Activated T-helper 1 cell treated with Interleukin-2 at 50 U/mL for 16 hours (primary cell): ENCODE measurements around the gene LCN2.

Experiments
- DNase-seq: peaks from one replicate; pipeline ENCODE4 v3.0.0-alpha.2; 2020; ENCODE audit warnings: low read depth

The LCN2 gene

DNA sequence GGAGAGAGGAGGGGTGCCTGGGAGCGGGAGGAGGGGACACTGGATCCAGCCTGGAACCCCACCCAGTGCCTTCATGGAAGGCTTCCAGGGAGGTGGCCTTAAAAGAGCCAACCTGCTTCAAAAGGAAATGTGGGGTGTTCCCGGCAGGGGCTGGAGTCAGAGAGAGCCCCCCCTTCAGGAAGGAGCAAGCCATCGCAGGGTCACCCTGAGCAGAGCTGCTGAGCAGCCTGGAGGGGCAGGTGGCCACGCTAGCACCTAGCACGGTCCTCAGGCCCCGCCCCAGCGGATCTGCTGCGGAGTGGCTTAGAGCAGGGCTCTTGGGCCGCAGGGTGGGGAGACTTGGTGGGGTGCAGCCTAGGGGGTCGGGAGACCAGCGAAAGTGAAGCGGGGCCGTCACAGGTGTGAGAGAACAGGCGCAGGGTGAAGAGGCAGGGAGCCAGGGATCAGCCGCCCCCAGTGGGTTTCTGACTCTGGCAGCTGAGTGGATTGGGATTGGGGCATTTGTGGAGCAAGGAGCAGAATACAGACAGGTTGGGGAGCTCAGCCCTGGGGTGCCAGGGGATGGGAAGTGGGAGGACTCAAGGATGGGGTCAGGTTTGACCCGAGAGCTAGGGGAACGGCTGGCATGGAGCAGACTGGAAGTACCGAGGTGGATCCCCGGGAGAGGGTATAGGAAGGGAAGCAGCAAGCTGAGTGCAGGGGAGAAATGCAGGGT is 1.5 kb downstream of the LCN2 start:
- no peak for DNase-seq

DNA sequence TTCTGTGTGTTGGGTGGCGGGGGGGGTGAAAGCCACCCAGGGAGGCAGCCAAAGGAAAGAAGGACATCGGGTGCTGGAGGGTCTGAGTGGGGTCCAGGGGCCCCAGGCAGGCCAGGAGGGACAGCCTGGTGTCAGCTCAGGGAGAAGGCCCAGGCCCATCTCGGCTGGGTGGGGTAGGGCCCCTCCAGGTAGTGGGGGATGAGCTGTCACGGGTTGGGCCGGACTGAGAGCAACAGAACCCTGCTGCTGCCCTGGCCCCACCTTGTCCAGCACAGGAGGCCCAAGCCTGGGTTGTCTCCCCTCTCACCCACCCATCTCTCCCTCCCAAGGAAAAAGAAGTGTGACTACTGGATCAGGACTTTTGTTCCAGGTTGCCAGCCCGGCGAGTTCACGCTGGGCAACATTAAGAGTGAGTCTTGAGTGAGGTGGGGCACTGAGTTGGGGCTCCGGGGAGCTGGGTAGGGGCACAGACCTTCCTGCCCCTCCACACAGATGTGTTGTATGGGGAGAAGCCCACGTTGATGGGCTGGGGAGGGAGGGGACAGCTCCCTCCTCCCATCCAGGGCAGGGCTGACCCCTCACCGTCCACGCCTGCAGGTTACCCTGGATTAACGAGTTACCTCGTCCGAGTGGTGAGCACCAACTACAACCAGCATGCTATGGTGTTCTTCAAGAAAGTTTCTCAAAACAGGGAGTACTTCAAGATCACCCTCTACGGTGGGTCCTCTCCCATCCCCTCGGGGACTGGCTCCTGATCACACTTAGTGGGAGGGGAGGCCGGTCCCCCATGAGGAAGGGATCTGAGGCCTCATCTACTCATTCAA is 2.3 kb downstream of the LCN2 start:
- no peak for DNase-seq

DNA sequence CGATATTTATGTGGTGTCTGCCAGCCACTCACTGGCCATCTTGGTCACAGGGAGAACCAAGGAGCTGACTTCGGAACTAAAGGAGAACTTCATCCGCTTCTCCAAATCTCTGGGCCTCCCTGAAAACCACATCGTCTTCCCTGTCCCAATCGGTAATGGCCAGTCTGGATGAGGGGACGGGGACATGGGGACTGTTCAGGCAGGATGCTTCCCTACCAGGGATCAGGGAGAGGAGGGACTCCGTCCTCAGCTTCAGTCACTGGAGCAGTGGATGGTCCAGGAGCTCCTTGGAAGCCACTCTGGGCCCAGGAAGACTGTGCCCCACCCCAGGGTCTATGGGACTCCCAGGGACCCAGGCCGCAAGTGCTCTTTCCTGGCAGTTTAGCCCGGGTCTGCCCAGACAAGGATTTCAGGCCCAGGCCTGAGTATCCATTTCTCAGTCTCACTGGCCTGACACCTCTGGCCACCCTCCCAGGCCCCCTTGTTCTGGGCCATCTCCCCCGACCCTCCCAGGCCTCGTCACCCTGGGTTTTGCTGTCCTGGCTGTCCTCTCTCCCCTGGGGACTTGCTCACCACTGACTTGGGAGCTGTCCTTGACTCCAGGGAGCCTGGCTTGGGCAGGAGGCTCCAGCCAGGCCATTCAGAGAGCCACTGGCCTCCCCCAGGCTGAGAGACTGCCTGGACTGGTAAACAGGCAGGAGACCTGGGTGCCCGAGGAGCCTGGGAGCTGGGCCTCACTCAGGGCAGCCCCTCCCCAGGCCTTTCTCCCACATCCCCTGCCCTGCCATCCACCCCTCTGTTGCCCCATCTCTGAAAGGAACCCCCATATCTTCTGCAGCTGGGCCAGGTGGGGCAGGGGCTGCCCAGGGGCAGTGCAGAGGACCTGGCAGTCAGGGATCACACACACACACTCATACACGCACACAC is 3.1 kb downstream of the LCN2 start:
- no peak for DNase-seq

DNA sequence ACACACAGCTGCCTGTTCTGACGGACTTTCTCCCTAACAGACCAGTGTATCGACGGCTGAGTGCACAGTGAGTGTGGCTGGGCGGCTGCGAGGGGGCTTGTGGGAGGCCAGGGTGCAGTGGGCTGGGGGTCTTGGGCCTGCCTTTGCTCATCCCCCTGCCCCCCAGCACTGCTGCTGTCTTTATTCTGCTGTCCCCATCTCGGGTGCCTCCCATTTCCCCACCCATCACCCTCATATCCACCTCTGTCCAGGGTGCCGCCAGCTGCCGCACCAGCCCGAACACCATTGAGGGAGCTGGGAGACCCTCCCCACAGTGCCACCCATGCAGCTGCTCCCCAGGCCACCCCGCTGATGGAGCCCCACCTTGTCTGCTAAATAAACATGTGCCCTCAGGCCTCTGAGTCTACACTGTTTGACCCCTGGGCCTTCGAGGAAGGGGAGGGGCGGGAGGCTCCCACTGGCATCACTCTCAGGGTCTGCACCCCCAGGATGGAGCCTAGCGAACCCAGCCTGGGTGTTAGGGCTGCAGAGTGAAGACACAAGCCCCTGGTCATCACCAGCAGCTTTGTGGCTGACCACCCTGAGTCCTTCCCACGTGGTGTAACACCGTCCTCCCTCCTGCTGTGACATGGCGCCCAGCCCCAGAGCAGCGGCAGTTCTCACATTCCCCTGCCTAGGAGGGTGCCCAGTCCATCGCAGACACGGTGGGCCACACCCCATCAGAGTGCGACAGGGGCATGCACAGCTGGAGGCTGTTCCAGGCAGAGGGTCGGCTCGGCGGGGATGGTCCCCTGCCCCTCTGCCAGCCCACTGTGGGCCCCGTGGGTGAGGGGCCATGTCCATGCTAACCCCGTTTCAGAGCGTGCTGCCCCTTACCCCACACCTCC is 4.0 kb downstream of the LCN2 start:
- DNase-seq: no peak

DNA sequence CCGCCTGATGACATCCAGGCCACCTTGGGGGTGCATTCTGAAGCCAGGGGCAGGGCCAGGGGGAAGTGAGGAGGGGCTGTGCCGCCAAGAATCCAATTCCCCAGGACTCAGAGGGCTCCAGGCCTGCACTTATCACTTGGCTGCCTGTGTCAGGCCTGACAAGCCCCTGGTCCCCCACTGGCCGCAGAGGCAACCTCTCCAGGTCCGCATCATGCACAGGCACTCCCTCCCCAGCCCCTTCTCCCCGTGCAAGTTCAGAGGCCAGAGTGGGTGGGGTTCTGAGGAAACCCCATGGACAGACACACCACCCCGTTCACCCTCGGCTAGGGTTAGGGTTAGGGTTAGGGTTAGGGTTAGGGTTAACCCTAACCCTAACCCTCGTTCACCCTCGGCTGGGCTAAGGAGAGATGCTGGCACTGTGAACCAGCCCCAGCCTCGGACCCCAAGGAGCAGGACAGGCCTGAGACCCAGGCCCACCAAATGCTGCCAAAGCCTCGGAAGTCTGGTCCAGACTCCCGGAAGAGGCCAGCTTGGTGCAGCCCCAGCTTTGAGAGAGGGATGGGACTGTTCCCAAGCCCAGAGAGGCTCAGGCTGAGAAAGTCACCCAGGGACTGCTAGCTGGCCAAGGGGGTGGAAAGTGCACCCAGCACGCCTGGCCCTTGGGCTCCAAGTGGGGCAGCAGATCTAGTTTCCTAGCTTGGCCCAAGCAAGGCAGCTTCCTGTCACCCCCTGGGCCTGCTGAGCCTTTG is 4.9 kb downstream of the LCN2 start:
- DNase-seq: no peak

DNA sequence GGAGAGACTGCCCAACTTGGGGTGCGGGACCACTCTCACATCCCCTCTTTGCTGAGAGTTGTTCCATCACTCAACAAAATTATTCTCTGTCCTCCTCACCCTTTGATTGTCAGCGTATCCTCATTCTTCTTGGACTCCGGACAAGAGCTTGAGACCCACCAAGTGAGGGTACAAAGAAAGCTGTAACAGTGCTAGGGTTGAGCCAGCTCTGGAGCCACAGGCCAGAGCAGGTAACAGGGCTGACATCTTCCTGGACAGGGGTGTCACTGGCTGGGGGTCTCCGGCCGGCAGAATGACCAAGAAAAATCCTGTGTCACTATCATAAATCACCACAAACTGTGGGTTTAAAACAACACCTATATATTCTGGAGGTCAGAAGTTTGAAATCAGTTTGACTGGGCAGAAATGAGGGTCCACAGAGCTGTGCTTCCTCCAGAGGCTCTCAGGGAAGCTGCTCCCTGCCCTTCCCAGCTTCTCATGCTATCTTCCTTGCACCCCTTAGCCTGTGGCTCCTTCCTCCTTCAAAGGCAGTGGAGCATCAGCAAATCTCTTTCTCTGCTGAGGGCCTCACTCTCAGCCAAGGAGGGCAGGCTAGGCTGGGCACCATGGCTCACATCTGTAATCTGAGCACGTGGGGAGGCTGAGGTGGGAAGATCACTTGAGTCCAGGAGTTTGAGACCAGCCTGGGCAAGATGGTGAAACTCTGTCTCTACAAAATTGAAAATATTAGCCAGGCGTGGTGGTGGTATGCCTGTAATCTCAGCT is 6.7 kb downstream of the LCN2 start:
- DNase-seq: no peak

DNA sequence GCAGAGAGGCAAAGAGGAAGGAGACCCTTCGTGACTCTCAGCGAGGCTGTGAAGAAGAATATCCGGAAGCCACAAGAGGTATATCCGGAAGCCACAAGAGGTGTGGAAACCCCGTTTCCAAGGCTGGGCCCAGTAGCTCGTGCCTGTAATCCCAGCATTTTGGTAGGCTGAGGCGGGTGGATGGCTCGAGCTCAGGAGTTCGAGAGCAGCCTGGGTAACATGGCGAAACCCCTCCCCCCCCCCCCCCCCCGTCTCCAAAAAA is 10.2 kb downstream of the LCN2 start:
- peak; percentile 44 for DNase-seq

DNA sequence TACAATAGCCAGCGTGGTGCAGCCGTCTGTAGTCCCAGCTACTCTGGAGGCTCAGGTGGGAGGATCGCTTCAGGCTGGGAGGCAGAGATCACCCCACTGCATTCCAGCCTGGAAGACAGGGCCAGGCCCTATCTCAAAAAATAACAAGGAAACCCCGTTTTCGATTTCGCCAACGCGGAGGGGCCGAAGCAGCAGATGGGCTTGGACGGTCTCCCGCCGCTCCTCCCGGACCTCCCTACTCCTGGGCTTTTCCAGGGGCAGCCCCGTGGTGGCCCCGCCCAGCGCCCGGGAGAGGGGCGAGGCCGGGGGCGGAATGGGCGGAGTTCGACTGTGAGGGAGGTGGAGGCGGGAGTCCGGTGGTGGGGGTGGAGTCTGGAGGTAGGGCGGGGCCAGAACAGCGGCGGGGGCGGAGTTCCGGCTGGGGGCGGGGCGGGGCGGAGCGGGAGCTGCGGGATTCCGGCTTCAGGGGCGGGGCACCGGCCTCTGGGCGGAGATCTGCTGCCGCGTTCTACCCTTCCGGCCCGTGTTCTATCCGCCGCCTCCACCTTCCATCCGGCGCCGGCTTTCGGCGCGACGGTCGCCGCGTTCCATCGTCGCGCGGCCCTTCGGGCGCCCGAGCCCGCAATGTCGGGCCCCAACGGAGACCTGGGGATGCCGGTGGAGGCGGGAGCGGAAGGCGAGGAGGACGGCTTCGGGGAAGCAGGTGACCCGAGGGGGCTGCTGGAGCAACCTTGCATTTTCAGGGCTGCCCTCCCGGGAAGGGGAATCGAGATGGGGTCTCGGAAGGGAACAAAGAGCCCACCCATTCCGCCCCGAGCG is 10.7 kb downstream of the LCN2 start, which contains the start of gene BBLN:
TSS of gene BBLN (plus strand) at position 482 of the 819 bp plus-strand sequence. CDS start at position 625, 143 bp downstream.
- peak; percentile 87 for DNase-seq

DNA sequence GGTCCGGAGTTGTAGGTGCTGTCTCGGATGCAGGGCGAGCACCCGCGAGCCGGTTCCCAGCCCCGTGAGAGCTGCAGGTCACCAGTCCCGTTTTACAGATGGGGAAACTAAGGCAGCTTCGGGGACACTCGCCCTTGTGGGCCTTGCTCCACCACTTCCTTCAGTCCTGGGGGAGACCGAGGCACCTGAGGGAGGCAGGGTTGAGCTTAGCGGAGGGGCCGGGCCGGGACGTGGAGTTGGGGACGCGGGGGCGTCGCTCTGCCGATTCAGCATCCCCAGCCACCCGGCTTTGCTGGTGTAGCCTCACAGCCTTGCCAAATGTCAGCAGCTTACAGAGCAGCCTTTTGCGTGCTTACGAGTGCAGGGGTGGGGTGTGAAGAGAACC is 11.3 kb downstream of the LCN2 start:
- DNase-seq: no peak

DNA sequence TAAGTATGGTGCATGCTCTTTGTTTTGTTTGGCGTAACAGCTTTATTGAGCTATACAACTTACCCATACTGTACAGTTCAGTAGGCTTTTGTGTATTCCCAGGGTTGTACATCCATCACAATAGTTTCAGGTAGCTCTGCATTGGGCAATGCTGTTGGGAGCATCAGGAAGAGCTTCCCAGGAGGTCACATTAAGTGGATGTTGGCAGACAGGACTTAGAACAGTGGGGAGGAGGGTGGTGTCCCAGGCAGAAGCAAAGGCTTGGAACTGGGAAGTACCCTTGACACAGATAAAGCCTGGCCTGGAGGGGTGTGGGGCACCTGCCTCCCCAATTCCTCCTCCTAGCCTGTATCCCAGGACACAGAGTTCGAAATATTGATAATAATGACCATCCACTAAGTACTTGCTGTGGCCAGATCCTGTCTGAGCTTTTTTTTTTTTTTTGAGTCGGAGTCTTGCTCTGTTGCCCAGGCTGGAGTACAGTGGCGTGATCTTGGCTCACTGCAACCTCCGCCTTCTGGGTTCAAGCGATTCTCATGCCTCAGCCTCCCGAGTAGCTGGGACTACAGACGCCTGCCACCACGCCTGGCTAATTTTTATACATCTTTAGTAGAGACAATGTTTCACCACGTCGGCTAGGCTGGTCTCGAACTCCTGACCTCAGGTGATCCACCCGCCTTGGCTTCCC is 12.1 kb downstream of the LCN2 start:
- no peak for DNase-seq

DNA sequence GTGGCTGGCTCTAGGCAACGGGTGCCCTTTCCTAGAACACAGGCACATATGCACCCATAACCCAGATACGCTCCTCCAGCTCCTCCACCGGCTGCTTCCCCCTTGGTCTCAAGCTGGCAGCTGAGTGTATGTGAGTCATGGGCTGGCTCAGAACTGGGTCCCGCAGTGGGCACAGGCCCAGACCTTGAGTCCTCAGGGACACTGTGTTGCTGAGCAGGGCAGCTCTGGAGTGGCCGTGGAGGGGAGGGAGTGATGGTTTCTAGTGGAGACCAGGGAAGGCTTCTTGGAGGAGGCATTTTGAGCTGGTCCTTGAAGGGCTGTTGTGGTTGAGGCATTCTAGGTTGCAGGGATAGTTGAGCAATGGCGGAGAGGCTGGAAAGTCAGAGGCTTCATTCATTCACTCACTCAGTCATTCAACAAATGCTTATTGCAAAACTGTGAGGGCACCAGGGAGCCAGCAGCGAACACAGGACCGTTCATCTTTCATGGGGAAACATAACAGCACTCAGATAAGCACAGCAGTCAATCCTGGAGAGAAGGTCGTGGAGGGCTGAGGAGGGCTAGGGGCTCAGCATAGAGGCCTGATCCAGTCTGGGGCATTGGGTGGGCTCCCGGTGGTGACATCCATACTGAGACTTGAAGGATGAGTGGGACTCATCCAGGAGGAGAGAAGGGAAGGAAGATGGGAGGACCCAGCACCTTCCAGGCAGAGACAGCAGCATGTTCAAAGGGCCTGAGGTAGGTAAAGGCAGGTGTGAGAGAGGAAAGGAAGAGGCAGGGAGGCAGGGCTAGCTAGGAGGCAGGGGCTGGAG is 13.2 kb downstream of the LCN2 start:
- DNase-seq: no peak

DNA sequence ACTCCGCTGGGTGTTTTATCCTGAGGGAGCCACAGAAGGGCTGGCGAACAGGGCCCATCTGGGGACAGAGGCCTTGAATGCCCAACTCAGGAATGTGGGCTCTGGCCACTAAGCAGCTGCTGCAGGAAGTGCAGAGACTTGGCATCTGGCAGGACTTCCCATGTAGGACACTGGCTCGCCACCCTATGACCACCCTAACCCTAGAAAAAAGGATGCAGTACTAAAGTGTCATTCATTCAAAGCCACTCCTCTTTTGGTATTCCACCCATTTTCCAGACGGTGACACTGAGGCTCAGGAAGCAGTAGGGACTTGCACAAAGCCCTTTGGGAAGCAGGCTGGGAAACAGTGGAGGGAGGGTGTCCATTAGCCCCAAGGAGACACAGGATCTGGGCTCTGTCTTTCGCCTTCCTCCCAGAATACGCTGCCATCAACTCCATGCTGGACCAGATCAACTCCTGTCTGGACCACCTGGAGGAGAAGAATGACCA is 13.8 kb downstream of the LCN2 start:
- no peak for DNase-seq

DNA sequence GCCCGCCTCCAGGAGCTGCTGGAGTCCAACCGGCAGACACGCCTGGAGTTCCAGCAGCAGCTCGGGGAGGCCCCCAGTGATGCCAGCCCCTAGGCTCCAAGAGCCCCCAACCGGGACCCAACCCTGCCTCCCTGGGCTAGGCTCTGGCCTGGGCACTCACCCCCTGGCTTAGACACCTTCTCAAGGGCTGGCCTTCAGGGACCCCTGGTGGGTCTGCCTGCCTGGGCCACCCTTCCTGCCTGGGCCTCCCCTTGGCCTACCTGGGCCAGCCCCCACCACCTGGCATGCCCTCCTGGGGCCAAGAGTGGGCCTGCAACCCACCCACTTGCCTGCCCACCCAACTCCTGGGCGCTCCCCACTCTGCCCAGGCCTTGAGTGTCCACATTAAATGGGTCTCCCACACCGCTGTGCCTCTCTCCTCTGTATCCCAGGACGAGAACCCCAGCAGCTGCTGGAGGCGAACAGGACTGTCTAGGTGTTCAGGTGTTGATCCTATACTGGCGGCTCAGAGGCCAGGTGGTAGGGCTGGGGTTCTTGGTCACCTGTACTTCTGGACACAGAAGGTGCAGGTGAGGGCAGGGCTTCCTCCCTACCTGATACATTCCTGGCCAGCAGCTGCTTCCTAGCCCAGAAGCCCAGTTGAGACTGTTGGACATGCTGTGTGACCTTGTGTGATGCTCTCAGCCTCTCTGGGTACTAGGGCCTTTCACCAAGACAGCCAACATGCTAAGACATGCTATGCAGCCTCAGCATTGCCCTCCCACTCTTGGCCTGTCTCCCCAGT is 14.5 kb downstream of the LCN2 start:
- no peak for DNase-seq

DNA sequence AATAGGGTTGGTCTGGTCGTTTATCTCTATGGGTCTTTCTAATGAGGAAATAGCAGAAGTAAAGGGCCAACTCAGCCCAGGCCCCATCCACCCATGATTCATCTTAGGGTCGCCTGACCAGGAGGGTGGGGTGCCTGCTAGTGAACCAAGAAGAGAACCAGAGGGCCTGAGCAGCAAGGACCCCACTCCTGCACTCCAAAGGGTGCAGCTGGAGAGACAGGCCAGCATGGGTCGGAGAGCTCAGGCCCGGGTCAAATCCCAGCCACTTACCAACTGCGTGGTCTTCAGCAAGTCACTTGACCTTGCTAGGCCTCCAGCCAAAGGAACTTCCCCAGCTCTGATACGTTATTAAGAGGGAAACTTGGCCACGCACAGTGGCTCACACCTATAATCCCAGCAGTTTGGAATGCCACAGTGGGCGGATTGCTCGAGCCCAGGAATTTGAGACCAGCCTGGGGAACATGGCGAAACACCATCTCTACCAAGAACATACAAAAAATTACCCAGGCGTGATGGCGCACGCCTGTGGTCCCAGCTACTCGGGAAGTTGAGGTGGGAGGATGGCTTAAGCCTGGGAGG is 15.1 kb downstream of the LCN2 start:
- no peak for DNase-seq

DNA sequence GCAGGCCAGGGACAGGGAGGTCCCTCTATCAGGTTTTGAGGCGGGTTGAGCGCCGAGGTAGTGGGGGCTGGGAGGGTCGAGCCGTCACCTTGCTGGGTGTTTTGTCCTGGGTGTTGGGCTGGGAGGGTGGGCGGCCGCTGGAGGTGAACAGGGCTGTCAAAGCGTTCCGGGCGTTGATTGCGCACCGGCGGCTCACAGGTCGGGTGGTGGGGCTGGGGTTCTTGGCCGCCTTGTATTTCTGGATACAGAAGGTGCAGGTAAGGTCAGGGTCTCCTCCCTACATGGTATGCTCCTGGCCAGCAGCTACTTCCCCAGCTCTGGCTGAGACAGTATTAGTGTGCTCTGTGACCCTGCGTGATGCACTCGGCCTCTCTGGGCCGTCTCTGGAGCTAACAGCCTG is 16.9 kb downstream of the LCN2 start:
- no peak for DNase-seq

DNA sequence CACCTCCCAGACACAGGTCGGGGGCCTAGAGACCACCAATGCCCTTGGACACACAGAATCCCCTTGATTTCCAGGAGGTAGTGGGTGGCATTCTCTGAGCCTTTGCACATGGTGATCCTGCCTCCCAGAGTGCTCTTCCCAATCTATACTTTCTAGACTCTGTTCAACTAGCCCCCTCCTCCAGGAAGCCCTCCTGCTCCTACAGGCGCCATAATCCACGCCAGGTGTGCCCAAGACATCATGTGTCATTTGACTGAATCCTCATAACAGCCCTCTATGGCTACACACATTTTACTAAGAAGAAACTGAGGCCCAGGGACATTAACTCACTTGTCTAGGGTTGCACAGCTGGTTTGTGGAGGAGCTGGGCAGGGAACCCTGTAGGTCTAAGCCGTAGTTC is 18.0 kb downstream of the LCN2 start:
- DNase-seq: no peak
